H7 (cell line): ENCODE results near the gene ZFR. TPM values are rescaled to one million over a fixed set of nuclear protein-coding genes. Genes with fewer than 3 reads are reported as not detected.
A peak's percentile ranks its signal among the peaks of the same experiment; 100 is the strongest.

Experiments
- DNase-seq: peaks from one replicate; pipeline ENCODE4 v3.0.0; 2012
- H3K27me3 ChIP-seq: 2 replicates; pipeline ENCODE4 v1.6.0; 2011; ENCODE audit warnings: mild to moderate bottlenecking, low read length; ENCODE audit not compliant: control insufficient read depth, insufficient read depth
- H3K36me3 ChIP-seq: replicated peaks from 2 replicates; pipeline ENCODE4 v1.5.1; 2011; ENCODE audit warnings: low read length; ENCODE audit not compliant: control insufficient read depth, insufficient read depth
- H3K4me3 ChIP-seq: 2 replicates; pipeline ENCODE4 v1.5.1; 2011; ENCODE audit warnings: low read depth, mild to moderate bottlenecking, control low read depth, low read length, moderate library complexity; ENCODE audit not compliant: insufficient read depth
- total RNA-seq: library from RNA; depleted of rRNA; stranded (reverse); fragments of >200 nt; shearing (Covaris generic); gene quantifications from 2 replicates; pipeline ENCODE4 v1.2.3, GENCODE V29; 2014; rRNA removed

Gene ZFR
- total RNA-seq, result 66.2 and 79.8 TPM in 2 replicates

DNA sequence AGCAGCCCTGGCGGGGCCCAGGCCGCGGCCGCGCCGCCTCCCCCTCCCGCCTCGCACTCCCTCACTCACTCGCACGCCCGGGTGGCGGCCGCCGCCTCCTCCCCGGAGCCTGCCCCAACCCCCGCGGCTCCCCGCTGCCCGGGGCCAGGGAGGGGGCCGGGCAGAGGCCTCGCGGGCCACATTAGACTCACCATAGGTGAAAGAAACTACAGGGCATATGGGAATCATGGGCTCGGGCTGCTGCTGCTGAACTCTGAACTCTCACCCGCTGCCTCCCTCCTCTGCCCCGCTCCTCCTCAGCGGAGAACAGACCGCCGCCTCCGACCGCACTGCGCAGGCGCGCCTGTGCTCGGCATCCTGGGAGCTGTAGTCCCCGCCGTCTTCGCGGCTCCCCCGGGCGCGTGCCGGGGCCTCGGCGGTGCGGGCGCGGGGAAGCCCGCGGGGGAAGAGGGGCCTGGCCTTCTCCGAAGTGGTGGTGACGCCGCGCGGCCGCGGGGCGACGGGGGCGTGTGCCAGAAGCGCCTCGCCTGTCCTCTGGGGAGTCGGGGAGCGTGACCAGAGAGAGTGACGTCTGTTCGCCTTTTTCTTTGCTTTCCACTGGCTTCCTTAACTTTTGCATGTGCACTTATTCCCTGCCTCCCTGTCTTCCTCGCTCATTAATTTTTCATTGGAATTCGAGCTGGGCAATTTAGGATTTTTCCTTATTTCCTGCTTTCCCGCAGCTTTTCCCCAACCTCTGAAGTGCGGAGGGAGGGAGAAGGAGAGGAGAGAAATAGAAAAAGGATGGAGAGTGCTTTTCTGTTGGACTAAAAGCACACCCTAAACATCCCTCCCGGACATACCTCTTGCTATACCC lies at the start of gene ZFR:
ZFR (minus strand) TSS at position 310 of the 856 bp plus-strand sequence; CDS start at position 228, 82 bp downstream.
- Histone ChIP-seq H3K27me3 (peaks cover 9% of the 10 kb centered on the region), H3K36me3 (no peaks in the 10 kb centered on the region; the same call in 1 of the 2 replicates), H3K4me3 (peak within 1 kb of the TSS; percentile 94)
- peak; percentile 98 for DNase-seq

DNA sequence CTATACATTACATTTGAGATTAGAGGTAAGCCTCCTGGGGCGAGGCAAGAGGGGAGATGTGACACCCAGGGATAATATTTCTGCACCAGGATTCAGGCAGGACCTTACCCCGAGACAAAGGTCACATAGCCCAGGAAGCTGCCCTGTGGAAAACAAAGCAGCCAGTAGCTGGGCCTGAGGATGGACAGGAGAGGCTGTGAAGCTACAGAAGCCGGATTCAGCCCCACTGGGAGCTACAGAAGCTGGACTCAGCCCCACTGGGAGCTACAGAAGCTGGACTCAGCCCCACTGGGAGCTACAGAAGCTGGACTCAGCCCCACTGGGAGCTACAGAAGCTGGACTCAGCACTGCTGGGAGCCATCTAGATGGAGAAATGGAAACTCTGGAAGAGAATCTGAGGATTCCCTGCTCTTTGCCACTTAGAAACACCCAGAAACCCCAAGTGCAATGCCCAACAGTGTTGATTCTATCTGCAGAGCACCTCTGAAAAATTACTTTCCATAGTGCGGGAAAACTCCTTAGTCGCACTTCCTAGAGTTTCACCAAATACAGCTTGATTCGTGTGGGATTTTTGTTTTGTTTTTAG lies 46.5 kb upstream of the ZFR start:
- no peak for DNase-seq
- Histone ChIP-seq H3K4me3 (no peak overlapping the region), H3K36me3 (no peaks in the 10 kb centered on the region), H3K27me3 (no peaks in the 10 kb centered on the region)

DNA sequence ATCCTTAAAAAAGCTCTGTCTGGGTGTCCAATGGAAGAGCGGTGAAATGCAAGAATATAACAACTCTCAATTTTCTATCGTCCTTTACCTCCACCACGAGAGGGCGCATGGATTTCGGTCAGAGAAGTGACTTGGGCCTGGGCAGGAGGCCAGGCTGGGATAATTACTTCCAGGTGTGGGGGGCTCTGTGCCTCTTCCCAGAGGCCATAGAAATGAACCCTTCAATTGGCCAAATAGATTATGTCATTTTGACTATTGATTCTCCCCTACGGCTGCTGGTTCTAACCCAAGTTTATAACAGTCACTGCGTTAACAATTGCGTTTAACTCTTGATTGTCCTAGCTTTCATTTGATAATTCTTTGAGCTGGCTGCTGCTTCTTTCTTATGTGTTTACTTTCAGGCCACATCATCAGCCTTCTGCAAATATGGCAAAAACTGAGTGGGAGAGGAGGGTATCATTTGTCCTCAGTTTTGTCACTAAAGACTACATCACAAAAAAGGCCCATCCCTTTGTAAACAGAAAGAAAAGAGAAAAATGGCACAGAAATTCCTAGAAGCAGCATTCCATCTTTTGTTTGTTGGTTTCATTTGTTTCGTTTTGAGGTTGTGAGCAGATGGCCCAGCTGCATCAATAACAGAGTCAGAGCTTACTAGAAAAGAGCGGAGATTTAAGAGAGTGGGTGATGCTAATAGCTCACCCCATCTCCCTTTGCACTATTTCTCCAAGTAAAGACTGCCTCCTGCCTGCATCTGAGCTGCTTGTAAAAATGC lies 45.4 kb upstream of the ZFR start:
- peak; percentile 63 for DNase-seq

DNA sequence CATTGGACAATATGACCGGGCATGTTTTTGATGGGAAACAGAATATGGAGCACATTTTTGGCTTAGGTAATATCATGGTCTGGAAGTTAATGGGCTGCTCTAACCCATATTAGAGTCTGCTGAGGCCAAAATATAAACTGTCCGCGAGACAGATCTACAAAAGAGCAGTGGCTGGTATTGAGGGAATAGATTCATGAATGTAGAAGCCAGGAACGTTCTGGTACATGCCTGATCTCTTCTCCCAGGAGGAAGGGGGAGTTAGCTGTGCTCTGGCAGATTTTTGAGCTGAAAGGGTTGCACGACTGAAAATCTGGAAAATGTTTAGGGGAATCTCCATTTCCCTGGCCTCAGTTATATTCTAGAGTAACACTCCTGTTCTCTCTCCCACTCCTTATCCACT lies 42.9 kb upstream of the ZFR start:
- Histone ChIP-seq H3K27me3 (no peaks in the 10 kb centered on the region), H3K4me3 (no peak overlapping the region), H3K36me3 (no peaks in the 10 kb centered on the region)
- no peak for DNase-seq

More for the DNA sequence above, 45.4 kb upstream of the ZFR start:
- no peak overlapping the region for H3K4me3 ChIP-seq
- no peaks in the 10 kb centered on the region for H3K27me3 ChIP-seq
- H3K36me3 ChIP-seq, result no peaks in the 10 kb centered on the region

DNA sequence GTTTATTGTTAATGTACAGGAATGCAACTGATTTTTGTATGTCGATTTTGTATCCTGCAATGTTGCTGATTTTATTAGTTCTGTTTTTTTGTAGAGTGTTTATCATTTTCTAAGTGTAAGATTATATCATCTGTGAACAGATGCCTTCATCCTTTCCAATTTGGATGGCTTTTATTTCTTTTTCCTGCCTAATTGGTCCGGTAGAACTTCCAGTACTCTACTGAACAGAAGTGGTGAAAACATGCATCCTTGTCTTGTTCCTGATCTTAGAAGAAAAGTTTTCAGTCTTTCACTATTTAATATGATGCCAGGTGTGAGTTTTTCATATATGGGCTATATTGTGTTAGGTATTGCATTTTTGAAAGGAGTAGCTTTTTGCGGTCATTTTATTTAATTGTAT lies 42.5 kb upstream of the ZFR start:
- H3K4me3 ChIP-seq, result no peak overlapping the region
- no peaks in the 10 kb centered on the region for H3K27me3 ChIP-seq
- DNase-seq, result no peak
- no peaks in the 10 kb centered on the region for H3K36me3 ChIP-seq

DNA sequence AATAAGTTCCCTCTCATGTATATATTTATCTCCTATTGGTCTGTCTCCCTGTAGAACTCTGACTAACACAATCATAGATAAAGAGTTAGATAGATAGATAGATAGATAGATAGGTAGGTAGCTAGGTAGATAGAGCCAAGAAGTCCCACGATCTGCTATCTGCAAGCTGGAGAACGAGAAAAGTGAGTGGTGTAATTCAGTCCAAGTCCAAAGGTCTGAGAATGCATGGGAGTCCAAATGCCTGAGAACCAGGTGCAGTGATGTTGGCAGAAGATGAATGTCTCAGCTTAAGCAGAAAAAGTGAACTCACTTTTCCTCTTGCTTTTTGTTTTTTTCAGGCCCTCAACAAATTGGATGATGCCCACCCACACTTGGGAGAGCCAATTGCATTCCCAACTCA lies 37.7 kb upstream of the ZFR start:
- Histone ChIP-seq H3K27me3 (no peaks in the 10 kb centered on the region), H3K36me3 (no peaks in the 10 kb centered on the region), H3K4me3 (no peak overlapping the region)
- DNase-seq, result no peak

DNA sequence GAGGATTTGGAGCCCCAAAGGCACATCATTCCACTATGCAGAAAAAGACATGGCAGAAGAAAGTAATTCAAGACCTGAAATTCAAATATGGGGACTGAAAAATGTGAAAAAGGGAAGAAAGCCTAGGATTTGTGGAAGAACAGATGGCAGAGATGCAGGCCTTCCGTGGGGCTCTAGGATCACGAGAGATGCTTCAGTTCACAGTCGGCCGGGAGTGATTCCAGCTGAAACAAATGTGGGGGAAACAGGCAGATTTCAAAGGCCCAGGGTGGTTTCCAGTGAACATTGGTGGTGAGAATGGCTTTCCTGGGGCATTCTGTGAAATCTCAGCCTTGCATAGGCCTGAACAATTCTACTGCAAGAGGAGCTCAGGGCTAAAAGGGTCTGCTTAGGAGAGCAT lies 34.6 kb upstream of the ZFR start:
- no peak overlapping the region for H3K4me3 ChIP-seq
- no peaks in the 10 kb centered on the region for H3K36me3 ChIP-seq
- H3K27me3 ChIP-seq, result no peaks in the 10 kb centered on the region
- DNase-seq, result no peak

DNA sequence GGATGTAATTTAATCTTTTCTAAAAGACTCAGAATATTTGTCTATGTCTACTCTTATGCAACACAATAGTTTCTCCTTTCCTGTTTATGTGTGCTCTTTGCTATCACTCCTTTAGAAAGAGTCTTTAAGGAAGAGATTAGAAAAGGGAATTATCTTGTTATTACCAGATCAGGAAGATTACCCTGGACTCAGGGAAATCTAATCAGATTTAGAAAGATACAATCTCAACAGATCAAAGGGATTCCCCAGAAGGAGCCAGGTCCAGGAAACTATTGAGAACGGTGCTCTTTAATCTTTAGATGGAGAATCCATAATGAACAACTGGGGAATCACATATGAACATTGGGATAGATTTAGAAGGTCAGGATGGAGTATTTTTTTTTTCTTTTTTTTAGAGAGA lies 32.4 kb upstream of the ZFR start:
- Histone ChIP-seq H3K27me3 (no peaks in the 10 kb centered on the region; the same call in 1 of the 2 replicates), H3K4me3 (no peak overlapping the region), H3K36me3 (no peaks in the 10 kb centered on the region)
- DNase-seq, result no peak

DNA sequence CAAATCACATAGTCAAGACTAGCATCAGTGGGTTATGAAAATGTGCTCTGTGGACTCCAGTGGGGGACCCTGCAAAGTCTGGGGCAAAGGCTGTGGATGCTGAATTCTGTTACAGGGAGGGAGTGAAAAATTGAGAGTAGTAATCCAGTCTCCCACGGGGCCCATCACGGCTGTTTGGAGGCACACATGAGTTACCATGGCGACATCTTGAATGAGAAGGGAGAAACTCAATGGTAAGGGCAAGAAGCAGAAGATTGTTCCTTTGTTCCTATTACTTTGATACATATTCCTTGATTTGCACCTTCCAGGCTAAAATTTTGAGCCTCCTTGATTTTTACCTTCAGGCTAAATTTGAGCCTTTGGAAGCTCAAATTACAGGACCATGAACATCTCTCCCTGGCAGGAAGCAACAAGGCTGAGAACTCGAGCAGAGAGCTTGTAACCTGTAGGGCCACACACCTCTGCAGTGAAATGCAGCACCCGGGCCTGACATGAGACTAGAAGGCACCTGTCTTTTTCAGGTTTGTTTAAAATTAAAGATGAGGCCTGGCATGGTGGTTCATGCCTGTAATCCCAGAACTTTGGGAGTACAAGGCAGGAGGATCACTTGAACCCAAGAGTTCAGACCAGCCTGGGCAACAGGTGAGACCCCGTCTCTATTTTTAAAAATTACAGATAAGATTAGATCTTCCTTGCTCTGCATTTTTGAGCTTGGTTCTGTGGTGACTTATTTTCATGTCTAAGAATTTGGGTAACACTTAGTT lies 31.0 kb upstream of the ZFR start:
- peak; percentile 26 for DNase-seq
- Histone ChIP-seq H3K4me3 (no peak overlapping the region), H3K36me3 (no peaks in the 10 kb centered on the region), H3K27me3 (no peaks in the 10 kb centered on the region; the same call in 1 of the 2 replicates)

DNA sequence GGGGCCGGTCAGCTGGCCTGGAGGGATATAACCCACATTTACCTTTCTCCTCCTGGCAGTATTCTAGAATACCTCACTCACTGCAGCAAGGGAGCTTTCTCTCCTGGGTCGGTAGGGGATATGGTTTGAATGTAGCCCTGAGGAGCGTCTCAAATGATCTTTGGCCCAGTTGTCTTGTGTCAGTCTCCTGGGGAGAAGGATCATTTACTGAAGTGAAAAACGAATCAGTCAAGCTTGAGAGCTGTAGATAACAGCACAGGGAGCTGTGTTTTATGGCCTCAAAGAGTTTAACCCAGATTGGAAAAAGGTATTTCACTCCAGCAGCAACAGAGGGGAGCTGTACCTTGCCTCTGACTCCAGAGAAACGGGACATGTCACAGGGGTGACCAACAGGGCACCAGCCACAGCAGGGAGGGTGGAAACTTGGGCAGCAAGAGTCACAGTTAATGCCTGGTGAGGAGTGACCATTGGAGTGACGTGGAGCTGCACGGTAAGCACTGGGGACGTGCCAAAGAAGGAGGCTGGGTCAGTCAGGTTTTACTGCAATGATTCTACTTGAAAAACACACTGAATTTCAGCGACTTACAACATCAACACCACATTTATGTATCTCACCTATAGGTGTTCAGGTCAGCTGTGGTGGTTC lies 29.8 kb upstream of the ZFR start:
- H3K36me3 ChIP-seq, result no peaks in the 10 kb centered on the region
- H3K27me3 ChIP-seq, result no peaks in the 10 kb centered on the region; the same call in 1 of the 2 replicates
- no peak for DNase-seq
- H3K4me3 ChIP-seq, result no peak overlapping the region

DNA sequence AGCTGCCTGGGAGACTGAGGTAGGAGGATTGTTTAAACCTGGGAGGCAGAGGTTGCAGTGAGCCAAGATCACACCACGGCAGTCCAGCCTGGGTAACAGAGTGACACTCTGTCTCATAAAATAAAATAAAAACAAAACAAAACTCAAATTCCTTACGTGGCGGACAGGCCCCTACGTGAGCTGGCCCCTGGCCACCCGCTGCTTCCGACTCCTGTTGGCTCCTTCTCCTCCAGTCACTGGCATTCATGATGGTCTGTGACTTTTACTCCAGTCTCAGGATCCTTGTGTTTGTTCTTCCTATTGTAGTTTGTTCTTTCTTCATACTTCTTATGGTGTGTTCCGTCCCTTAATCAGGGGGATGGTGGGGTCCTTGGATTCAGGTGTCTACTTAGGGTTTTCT lies 28.5 kb upstream of the ZFR start:
- no peaks in the 10 kb centered on the region; the same call in 1 of the 2 replicates for H3K27me3 ChIP-seq
- no peak overlapping the region for H3K4me3 ChIP-seq
- H3K36me3 ChIP-seq, result no peaks in the 10 kb centered on the region
- DNase-seq, result no peak

DNA sequence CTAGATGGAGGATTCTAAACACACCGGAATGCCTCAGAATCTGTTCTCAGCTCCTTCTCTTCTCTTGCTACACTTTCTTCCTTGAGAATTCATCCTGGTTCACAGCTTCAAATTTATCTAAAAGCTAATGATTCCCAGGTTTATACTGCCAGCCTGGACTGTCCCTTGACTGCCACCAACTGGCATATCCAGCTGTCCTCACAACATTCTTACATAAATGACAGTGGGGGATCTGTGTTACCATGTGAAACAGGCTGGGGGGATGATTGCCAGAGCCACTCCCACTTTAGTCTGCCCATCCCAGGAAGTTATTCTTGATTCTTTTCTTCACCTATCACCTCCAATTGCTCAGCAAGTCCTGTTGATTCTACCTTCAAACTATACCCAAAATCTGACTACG lies 27.2 kb upstream of the ZFR start:
- no peaks in the 10 kb centered on the region for H3K36me3 ChIP-seq
- DNase-seq, result peak; percentile 46
- no peaks in the 10 kb centered on the region; the same call in 1 of the 2 replicates for H3K27me3 ChIP-seq
- no peak overlapping the region for H3K4me3 ChIP-seq

DNA sequence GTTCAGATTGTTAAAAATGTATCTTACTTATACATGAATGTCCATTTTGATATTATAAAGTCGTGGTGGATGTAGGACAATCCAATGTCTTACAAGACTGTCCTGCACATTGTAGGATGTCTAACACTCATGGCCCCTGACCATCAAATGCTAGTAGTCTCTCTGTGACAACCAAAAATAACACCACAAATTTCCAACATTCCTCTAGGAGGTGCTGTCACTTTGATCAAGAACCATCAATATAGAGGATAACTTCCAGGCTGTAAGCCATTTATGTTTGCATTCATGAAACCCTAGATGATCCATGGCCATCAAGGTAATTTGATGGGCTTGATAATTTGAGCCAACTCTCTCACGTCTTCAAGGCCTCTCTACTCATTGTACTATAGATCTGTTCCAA lies 20.5 kb upstream of the ZFR start:
- Histone ChIP-seq H3K27me3 (no peaks in the 10 kb centered on the region), H3K36me3 (no peaks in the 10 kb centered on the region), H3K4me3 (no peak overlapping the region)
- no peak for DNase-seq

DNA sequence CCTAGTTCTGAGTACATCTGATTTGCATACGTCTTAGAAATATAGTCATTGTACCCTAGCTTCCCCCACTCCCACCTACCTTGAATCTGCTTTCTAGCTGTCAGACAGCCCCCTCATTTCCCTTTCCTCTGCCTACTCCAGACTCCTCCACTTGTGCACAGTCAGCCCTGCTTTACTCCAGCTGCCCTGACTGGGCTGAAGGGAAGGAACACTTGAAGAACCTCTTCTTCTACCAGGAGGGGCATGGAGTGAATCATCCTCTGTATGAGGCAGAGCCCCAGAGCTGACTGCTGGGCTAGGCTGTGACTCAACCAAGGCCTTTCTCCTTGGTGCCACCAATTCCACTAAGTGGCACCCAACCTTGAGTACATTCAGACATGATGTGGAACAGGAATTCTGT lies 18.1 kb upstream of the ZFR start:
- H3K36me3 ChIP-seq, result no peaks in the 10 kb centered on the region
- no peaks in the 10 kb centered on the region for H3K27me3 ChIP-seq
- no peak for DNase-seq
- H3K4me3 ChIP-seq, result no peak overlapping the region
